ENCODE data around the gene STRIP1.

STRIP1 gene

GRCh38 chr1:110050602-110051261 is 16.3 kb downstream of the STRIP1 start:
- FAIRE-seq (no peak), DNase-seq (ENCODE audit: low spot score) (no peak)

DNA sequence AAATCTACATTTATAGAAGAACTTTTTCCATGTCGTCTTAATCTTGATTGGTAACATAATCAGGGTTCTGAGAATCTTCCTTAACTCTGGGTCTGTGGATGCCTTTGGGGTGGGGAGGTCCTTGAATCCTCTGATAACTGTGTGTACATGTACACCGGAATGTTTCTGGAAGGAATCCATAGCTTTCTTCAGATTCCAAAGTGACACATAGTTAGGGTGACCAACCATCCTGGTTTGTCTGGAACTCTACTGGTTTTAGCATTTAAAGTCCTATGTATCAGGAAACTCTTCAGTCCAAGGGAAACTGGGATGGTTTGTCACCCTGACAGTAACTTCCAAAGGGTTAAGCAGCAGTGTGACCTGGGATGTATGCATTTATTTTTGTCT is 16.8 kb downstream of the STRIP1 start:
- DNase-seq (ENCODE audit: low spot score) (no peak), FAIRE-seq (no peak)

DNA sequence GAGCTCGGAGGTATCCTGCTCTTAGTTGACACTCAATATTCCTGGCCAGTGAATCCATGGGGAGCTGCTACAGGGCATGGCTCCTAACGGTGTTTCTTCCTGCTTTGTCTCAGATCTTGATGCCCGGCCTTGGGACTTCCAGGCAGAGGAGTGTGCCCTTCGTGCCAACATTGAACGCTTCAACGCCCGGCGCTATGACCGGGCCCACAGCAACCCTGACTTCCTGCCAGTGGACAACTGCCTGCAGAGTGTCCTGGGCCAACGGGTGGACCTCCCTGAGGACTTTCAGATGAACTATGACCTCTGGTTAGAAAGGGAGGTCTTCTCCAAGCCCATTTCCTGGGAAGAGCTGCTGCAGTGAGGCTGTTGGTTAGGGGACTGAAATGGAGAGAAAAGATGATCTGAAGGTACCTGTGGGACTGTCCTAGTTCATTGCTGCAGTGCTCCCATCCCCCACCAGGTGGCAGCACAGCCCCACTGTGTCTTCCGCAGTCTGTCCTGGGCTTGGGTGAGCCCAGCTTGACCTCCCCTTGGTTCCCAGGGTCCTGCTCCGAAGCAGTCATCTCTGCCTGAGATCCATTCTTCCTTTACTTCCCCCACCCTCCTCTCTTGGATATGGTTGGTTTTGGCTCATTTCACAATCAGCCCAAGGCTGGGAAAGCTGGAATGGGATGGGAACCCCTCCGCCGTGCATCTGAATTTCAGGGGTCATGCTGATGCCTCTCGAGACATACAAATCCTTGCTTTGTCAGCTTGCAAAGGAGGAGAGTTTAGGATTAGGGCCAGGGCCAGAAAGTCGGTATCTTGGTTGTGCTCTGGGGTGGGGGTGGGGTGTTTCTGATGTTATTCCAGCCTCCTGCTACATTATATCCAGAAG is 19.4 kb downstream of the STRIP1 start:
- peak; percentile 80 for DNase-seq (ENCODE audit: low spot score)
- peak; percentile 42 for FAIRE-seq

GRCh38 chr1:110055493-110056284 is 21.3 kb downstream of the STRIP1 start:
- no peak for FAIRE-seq
- no peak for DNase-seq (ENCODE audit: low spot score)

GRCh38 chr1:110056285-110056683 is 21.9 kb downstream of the STRIP1 start:
- FAIRE-seq = no peak
- DNase-seq (ENCODE audit: low spot score) = no peak

DNA sequence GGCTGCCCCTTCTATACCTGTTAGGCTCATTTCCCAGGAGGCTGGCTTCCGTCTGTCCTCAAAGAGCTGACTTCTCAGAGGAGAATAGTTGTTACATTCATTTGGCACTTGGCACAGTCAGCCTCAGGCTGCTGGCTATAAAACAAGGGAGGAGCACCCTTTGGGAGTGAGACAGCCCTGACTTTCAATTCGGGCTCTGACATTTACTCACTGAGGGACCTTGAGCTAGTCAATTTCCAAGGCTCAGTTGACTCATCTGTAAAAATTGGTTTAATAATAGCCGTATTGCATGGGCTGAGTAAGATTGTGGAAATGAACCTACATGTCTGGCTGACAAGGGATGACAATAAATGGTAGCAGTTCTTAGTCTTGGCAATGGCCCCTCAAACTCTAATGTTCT is 22.4 kb downstream of the STRIP1 start:
- DNase-seq (ENCODE audit: low spot score) = no peak

GRCh38 chr1:110057963-110058518 is 23.6 kb downstream of the STRIP1 start:
- no peak for FAIRE-seq
- DNase-seq (ENCODE audit: low spot score) = no peak

More for the DNA sequence above, 22.4 kb downstream of the STRIP1 start:
- FAIRE-seq = no peak

DNA sequence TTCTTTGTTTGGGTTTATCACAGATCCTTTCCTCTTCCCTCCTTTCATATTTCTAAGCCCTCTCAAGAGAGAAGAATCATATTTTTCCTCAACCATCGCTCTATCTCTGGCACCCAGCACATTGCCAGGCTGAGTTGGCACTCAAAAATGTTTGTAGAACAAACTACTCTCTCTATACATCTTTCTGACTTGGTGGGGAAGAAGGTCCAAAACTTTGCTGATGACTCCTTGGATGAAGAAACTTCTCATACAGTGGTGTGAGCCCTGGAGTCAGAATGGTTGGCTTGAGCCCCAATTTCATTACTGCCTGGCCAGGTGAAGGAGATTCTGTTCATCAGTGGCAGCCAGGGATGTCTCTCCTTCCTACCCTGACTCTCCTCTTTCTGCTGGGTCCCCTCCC is 24.2 kb downstream of the STRIP1 start:
- no peak for DNase-seq (ENCODE audit: low spot score)
- FAIRE-seq = no peak

GRCh38 chr1:110059133-110059863 is 24.9 kb downstream of the STRIP1 start:
- DNase-seq (ENCODE audit: low spot score) (no peak), FAIRE-seq (no peak)

GRCh38 chr1:110060034-110060661 is 25.7 kb downstream of the STRIP1 start:
- peak; percentile 77 for FAIRE-seq
- DNase-seq (ENCODE audit: low spot score) = peak; percentile 84

DNA sequence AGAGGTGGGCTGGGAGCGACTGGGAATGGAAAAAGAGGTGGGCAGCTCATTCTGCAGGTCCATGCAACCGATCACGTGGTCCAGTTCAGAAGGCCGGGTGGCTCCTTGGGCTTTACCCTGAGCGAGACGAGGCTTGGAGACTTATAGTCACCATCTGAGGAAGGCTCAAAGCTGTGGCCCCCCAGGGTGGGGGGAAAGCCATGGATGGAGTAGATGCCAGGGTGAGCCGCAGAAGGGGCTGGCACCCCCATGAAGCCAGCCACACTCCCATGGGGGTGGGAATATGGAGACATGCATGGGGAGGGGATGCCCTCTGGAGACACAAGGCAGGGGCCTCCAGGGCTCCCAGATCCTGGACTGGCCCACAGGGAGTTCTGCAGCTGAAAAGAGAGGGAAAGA is 26.2 kb downstream of the STRIP1 start:
- DNase-seq (ENCODE audit: low spot score) (no peak), FAIRE-seq (no peak)

GRCh38 chr1:110061341-110061740 is 26.9 kb downstream of the STRIP1 start:
- DNase-seq (ENCODE audit: low spot score) (no peak), FAIRE-seq (no peak)

DNA sequence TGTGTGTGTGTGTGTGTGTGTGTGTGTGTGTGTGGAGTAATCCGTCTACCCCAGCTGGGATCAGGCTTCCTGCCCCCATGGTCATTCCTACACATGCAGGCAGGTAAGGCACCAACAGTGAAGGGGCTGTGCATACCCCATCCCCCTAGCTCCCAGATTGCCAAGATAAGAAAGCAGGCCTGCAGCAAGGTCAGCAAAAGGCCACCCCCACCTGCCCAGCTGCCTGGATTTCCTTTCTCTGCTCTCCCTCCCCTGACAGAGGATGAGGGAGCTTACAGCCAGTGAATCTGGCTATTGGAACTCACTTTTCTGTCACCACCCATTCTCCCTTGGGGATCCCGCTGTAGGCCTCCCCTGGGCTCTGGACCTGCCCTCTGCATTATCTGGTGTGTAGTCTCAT is 28.2 kb downstream of the STRIP1 start:
- FAIRE-seq (no peak), DNase-seq (ENCODE audit: low spot score) (no peak)

DNA sequence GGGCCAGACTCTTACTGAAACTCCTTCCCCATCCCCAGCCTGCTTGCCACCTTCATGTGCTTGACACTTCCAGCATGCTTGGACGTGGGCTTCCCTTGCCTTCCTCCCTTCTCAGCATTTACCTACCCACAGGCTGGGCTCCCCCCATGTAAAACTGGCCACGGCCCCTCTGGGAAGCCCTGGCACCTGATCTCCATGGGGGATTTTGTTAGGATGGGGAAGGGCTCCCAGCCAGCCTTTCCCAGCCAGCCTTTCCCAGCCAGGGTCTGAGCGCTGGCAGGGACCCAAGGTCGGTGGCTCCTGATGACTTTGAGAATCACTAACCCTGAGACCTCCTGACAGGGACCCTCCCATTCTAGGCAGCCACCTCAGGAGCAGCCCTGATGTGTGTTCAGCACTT is 29.4 kb downstream of the STRIP1 start:
- FAIRE-seq = peak; percentile 42

DNA sequence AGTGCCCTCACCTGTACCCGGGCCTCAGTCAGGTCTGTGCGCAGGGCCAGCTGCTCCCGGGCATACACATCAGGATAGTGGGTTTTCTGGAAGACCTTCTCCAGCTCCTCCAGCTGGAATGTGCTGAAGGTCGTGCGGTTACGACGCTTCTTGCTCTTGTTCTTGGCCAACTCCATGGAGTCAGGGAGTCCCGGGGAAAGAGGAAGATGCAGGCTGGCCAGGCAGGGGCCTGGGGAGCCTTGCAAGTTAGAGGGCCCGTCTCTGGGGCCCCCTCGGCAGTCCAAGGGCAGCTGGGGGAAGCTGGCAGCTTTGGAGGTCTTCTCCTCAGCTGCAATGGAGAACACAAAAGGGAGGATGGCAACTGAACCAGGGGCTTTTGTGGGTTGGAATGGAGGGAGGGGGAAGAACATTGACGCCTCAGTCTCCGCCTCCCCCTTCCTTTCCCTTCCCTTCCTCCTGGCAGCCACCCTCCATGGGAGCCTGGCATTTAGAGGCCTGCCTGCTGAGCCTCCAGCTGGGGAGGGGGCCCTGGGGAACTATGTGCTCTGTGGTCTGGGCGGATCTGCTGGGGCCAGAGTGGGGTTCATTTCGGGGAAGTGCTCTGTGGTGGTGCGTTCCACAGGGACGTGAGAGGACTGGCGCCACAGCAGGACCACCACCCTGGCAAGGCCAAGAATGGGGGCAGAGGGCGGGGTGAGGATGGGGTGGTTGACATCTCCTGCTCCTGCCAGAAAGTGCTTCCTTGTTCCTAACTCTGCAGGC is 30.3 kb downstream of the STRIP1 start:
- FAIRE-seq = peak; percentile 35
- no peak for DNase-seq (ENCODE audit: low spot score)

More for the DNA sequence above, 29.4 kb downstream of the STRIP1 start:
- no peak for DNase-seq (ENCODE audit: low spot score)

GRCh38 chr1:110065841-110066240 is 31.4 kb downstream of the STRIP1 start:
- peak; percentile 33 for DNase-seq (ENCODE audit: low spot score)
- peak; percentile 37 for FAIRE-seq

DNA sequence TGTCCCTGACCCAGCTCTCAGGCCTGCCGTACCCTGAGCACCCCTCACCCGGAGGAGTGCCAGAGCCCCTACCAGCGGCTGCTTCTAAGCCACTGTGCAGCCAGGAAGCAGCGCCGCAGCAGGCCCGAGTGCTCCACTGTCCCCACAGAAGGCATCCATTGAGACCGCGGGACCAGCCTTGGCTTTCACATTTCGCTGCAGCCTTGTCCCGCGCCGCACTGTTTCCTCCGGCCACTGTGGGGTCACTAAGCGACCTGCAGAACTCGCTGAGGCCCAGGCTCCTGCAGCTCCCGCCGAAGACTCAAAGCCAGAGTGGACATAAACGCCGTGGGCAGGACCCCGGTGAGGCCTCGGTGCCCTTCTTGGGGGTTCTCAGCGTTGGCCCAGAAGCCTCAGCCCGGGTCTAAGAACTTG is 33.1 kb downstream of the STRIP1 start:
- DNase-seq (ENCODE audit: low spot score) = no peak

DNA sequence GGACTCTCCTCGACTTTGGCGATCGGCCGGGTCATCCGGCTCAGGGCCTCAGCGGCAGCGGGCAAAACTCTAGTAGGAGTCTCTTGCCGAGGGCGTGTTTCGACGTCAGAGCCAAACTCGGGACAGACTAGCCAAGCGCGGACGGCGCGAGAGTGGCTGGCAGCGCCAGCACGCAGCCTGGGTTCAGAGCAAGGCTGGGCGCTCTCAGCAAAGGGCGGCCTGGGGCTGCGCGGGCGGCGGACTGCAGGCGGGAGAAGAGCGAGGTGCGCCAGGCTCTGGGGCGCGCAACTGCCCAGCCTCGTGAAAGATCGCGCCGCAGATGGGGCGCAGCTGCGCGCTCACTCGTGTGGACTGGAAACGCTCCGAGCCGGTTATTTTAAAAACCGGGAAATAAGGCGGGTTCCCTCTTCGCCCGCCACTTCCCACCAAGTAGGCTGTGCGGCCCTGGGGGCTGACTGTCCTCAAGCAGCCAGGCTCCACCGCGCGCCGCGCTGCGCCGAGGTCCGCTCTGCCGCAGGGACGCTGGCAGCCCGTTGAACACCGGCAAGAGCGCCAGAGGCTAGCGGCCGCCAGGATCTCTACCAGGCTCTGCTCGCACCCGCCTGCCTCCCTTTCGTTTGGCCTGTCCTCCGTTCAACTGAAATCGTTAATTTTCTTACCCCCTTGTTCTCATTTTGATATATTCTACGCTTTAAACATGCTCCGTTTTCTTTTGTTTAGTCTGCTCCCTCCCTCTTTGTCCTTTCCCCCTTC is 33.6 kb downstream of the STRIP1 start:
- no peak for FAIRE-seq
- no peak for DNase-seq (ENCODE audit: low spot score)

More for the DNA sequence above, 33.1 kb downstream of the STRIP1 start:
- FAIRE-seq = no peak

Data from urothelium cell line (cell line).